ENCODE results near the gene CPNE8.

The CPNE8 gene

GRCh38 chr12:38931461-38931860 is 26.1 kb upstream of the CPNE8 start:
- no peak overlapping the region for H3K4me3 ChIP-seq (replicated peaks; ENCODE audit: low read depth, low read length)
- no peak for DNase-seq (ENCODE audit: extremely low read depth, low read depth)
- TF ChIP-seq, protein P1, sequence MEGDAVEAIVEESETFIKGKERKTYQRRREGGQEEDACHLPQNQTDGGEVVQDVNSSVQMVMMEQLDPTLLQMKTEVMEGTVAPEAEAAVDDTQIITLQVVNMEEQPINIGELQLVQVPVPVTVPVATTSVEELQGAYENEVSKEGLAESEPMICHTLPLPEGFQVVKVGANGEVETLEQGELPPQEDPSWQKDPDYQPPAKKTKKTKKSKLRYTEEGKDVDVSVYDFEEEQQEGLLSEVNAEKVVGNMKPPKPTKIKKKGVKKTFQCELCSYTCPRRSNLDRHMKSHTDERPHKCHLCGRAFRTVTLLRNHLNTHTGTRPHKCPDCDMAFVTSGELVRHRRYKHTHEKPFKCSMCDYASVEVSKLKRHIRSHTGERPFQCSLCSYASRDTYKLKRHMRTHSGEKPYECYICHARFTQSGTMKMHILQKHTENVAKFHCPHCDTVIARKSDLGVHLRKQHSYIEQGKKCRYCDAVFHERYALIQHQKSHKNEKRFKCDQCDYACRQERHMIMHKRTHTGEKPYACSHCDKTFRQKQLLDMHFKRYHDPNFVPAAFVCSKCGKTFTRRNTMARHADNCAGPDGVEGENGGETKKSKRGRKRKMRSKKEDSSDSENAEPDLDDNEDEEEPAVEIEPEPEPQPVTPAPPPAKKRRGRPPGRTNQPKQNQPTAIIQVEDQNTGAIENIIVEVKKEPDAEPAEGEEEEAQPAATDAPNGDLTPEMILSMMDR (IDR thresholded peaks at IDR 0.05; ENCODE audit: low read depth, low read length, missing control alignments) = no peak

GRCh38 chr12:38930990-38931389 is 25.6 kb upstream of the CPNE8 start:
- H3K4me3 ChIP-seq (replicated peaks; ENCODE audit: low read depth, low read length) = no peak overlapping the region
- TF ChIP-seq, protein P1 (IDR thresholded peaks at IDR 0.05; ENCODE audit: low read depth, low read length, missing control alignments) = no peak

DNA sequence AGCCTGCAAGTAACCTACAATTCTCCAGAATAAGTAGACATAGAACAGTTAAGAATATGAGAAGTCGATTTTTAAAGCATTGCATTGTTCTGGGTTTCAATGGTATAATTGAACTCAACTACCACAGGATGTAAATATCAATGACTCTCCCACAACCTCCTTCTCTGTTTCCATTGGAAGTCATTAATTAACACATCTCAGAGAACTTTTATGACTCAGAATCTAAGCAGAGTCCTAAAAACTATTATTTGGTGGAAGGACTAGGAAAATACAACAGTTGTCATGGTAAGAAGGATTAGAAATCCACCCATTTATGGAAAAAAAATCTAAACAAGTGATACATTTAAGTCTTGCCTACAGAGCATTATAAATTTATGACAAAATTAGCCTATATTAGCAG is 21.1 kb upstream of the CPNE8 start:
- no peak for DNase-seq (ENCODE audit: extremely low read depth, low read depth)
- no peak overlapping the region for H3K4me3 ChIP-seq (replicated peaks; ENCODE audit: low read depth, low read length)
- TF ChIP-seq, protein P1 (IDR thresholded peaks at IDR 0.05; ENCODE audit: low read depth, low read length, missing control alignments) = no peak

More at GRCh38 chr12:38930990-38931389, 25.6 kb upstream of the CPNE8 start:
- no peak for DNase-seq (ENCODE audit: extremely low read depth, low read depth)

- TF ChIP-seq, protein P1 (IDR thresholded peaks at IDR 0.05; ENCODE audit: low read depth, low read length, missing control alignments) = peak; percentile 43
- no peak overlapping the region for H3K4me3 ChIP-seq (replicated peaks; ENCODE audit: low read depth, low read length)
- DNase-seq (ENCODE audit: extremely low read depth, low read depth) = peak; percentile 4
Observed at GRCh38 chr12:38921025-38921677, 15.8 kb upstream of the CPNE8 start.

GRCh38 chr12:38919191-38919590 is 13.8 kb upstream of the CPNE8 start:
- TF ChIP-seq, protein P1 (IDR thresholded peaks at IDR 0.05; ENCODE audit: low read depth, low read length, missing control alignments) = no peak
- H3K4me3 ChIP-seq (replicated peaks; ENCODE audit: low read depth, low read length) = no peak overlapping the region
- no peak for DNase-seq (ENCODE audit: extremely low read depth, low read depth)

GRCh38 chr12:38915429-38916182 is 10.2 kb upstream of the CPNE8 start:
- no peak overlapping the region for H3K4me3 ChIP-seq (replicated peaks; ENCODE audit: low read depth, low read length)
- TF ChIP-seq, protein P1 (IDR thresholded peaks at IDR 0.05; ENCODE audit: low read depth, low read length, missing control alignments) = no peak
- no peak for DNase-seq (ENCODE audit: extremely low read depth, low read depth)

Measured in HFF-Myc (cell line).